ENCODE results near the gene NIBAN1.

The NIBAN1 gene

DNA sequence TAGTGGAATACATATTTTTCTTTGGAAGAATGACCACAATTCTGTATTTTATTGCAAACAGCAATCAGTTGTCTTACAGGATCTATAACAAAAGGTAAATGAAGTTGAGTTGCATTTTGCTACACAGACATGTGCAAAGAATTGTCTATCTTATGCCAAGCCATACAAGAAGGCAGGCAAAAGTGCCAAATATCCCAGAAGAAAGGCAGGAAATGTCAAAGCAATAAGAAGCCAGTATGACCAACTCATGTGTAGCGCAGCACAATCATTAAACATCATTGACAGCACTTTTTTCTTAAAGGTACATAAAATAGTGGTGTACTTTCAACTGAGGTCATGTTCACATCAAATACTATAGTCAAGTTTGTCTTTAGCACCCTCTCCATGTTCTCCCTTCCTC lies 42.7 kb downstream of the NIBAN1 start:
- H3K4me3 ChIP-seq (ENCODE audit: low read depth, low read length): no peak overlapping the region
- TF ChIP-seq, protein P1, sequence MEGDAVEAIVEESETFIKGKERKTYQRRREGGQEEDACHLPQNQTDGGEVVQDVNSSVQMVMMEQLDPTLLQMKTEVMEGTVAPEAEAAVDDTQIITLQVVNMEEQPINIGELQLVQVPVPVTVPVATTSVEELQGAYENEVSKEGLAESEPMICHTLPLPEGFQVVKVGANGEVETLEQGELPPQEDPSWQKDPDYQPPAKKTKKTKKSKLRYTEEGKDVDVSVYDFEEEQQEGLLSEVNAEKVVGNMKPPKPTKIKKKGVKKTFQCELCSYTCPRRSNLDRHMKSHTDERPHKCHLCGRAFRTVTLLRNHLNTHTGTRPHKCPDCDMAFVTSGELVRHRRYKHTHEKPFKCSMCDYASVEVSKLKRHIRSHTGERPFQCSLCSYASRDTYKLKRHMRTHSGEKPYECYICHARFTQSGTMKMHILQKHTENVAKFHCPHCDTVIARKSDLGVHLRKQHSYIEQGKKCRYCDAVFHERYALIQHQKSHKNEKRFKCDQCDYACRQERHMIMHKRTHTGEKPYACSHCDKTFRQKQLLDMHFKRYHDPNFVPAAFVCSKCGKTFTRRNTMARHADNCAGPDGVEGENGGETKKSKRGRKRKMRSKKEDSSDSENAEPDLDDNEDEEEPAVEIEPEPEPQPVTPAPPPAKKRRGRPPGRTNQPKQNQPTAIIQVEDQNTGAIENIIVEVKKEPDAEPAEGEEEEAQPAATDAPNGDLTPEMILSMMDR (IDR thresholded peaks at IDR 0.05; ENCODE audit: low read depth, low read length): no peak
- DNase-seq (ENCODE audit: low read depth, low spot score): no peak
- in situ Hi-C loops (cut with HindIII; ENCODE audit: low sequenced_read_pairs): no loop called here

DNA sequence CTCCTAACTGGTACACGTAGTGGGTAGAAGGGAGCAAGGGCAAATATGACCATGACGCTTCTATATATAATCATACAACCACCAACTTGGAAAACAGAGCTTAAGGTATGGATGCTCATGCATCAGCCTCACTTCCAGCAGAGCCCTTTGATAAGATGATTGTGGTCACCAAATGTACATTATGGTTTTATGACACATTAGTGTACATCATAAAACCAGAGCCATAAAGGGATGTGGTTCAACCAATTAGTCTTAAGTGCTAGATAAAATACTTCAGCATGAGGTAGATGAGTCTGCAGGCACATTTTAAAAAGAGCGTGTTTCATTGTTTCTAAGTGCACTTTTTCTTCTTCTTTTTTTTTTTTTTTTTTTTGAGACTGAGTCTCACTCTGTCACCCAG lies 43.7 kb downstream of the NIBAN1 start:
- no peak overlapping the region for H3K4me3 ChIP-seq (ENCODE audit: low read depth, low read length)
- in situ Hi-C loops (cut with HindIII; ENCODE audit: low sequenced_read_pairs): no loop called here
- DNase-seq (ENCODE audit: low read depth, low spot score): no peak
- TF ChIP-seq, protein P1 (IDR thresholded peaks at IDR 0.05; ENCODE audit: low read depth, low read length): no peak

DNA sequence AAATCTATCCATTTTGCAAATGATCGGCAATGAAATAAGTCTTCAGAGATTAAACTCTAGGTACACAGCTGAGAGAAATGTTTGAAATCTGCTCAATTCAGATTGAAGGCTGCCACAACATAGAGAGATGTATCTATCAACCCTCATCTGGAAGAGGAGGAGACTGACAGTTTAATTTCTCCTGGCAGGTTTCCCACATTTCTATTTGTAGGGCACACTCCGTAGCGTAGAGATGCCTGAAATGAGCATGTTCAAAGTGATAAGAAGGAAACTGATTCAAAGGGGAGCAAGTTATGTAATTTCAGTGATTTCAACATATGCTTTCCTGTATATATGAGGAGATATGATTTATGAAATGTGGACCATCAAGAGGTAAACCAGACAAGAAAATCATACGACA lies 44.1 kb downstream of the NIBAN1 start:
- no peak for DNase-seq (ENCODE audit: low read depth, low spot score)
- TF ChIP-seq, protein P1 (IDR thresholded peaks at IDR 0.05; ENCODE audit: low read depth, low read length): no peak
- in situ Hi-C loops (cut with HindIII; ENCODE audit: low sequenced_read_pairs): no loop called here
- no peak overlapping the region for H3K4me3 ChIP-seq (ENCODE audit: low read depth, low read length)

DNA sequence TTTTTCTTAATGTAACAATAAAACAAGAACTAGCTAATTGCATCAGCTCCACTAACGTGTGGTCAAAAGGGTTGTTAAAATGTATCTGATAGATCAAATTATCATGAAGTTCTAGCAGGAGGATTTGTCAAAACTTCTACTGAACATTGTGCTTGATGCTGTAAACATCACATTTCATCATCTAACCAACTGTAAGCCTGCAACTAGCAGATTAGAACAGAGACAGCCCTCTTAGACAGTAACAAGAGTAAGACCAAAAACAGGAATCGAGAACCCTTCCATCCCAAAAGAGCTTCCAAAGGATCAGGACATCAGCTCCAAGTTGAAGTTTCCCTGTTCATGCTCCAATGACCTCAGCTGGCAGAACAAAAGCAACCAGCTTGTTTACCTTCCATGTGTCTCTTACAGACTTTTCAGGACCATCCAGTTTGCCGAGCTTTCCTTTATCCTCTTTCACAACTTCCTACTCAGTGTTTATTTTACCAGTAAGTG lies 44.6 kb downstream of the NIBAN1 start:
- DNase-seq (ENCODE audit: low read depth, low spot score): no peak
- no peak overlapping the region for H3K4me3 ChIP-seq (ENCODE audit: low read depth, low read length)
- TF ChIP-seq, protein P1 (IDR thresholded peaks at IDR 0.05; ENCODE audit: low read depth, low read length): no peak
- in situ Hi-C loops (cut with HindIII; ENCODE audit: low sequenced_read_pairs): no loop called here

DNA sequence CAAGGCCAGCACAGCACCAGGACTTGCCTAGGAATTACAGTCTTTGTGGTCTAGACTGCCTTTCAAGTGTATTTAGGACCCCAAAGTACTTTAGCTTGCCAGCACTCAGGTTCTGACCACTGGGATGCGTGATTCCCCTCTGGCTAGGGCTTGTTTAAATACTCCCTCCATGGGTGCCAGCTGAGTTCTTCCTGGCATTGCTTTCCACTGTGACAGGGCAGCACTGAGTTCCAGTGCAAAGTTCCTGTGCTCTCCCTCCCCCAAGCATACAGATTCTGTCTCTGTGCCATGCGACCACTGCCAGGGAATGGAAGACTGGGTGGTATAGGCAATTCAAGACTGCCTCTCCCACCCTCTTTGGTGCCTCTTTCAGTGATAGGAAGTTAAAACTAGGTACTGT lies 45.9 kb downstream of the NIBAN1 start:
- DNase-seq (ENCODE audit: low read depth, low spot score): no peak
- H3K4me3 ChIP-seq (ENCODE audit: low read depth, low read length): no peak overlapping the region
- in situ Hi-C loops (cut with HindIII; ENCODE audit: low sequenced_read_pairs): no loop called here
- TF ChIP-seq, protein P1 (IDR thresholded peaks at IDR 0.05; ENCODE audit: low read depth, low read length): no peak

Measured in astrocyte of the spinal cord (primary cell).